Trophoblast cell (in vitro differentiated cells and primary cell): ENCODE data around the gene ATG9A.
A peak's percentile ranks its signal among the peaks of the same experiment; 100 is the strongest.

ENCODE experiments used
- DNase-seq, 2 donors: peaks; one replicate each; pipeline ENCODE4 v3.0.0-alpha.2; 2016
- H2AFZ ChIP-seq: 2 replicates; pipeline ENCODE4 v1.6.1; 2013; ENCODE audit warnings: low read length, moderate library complexity, mild to moderate bottlenecking; ENCODE audit not compliant: insufficient read depth, poor library complexity
- H2AK5ac ChIP-seq: 2 replicates; pipeline ENCODE4 v1.6.1; 2013; ENCODE audit warnings: mild to moderate bottlenecking, low read length
- H2BK120ac ChIP-seq: 2 replicates; pipeline ENCODE4 v1.6.1; 2013; ENCODE audit warnings: low read length, mild to moderate bottlenecking, moderate library complexity; ENCODE audit not compliant: insufficient read depth, poor library complexity
- H2BK12ac ChIP-seq: 2 replicates; pipeline ENCODE4 v1.6.1; 2013; ENCODE audit warnings: mild to moderate bottlenecking, low read length, moderate library complexity
- H2BK5ac ChIP-seq: 2 replicates; pipeline ENCODE4 v1.6.1; 2013; ENCODE audit warnings: low read length, low read depth, moderate library complexity, mild to moderate bottlenecking; ENCODE audit not compliant: poor library complexity
- H3K14ac ChIP-seq: 2 replicates; pipeline ENCODE4 v1.6.1; 2013; ENCODE audit warnings: mild to moderate bottlenecking, low read length
- H3K18ac ChIP-seq: 2 replicates; pipeline ENCODE4 v1.6.1; 2013; ENCODE audit warnings: mild to moderate bottlenecking, low read length
- H3K23ac ChIP-seq: 2 replicates; pipeline ENCODE4 v1.6.1; 2013; ENCODE audit warnings: low read length
- H3K27ac ChIP-seq: 2 replicates; pipeline ENCODE4 v1.5.1; 2013; ENCODE audit warnings: low read depth, mild to moderate bottlenecking, inconsistent platforms, low read length, moderate library complexity
- H3K27me3 ChIP-seq: 2 replicates; pipeline ENCODE4 v1.6.1; 2013; ENCODE audit warnings: inconsistent platforms, mild to moderate bottlenecking, low read length, moderate library complexity; ENCODE audit not compliant: insufficient read depth
- H3K36me3 ChIP-seq, 2 experiments: 1 replicate in 1 of 2; 2 replicates in 1 of 2; pipeline ENCODE4 v1.6.1; 2013; ENCODE audit warnings: low read length in 2 of 2, mild to moderate bottlenecking in 2 of 2, moderate library complexity in 1 of 2; ENCODE audit not compliant: insufficient read depth in 2 of 2, control insufficient read depth in 1 of 2
- H3K4ac ChIP-seq: 2 replicates; pipeline ENCODE4 v1.6.1; 2013; ENCODE audit warnings: low read depth, mild to moderate bottlenecking, low read length, moderate library complexity
- H3K4me1 ChIP-seq, 2 experiments: 1 replicate in 1 of 2; 2 replicates in 1 of 2; pipeline ENCODE4 v1.6.1; 2013; ENCODE audit warnings: low read length in 2 of 2, mild to moderate bottlenecking in 2 of 2, moderate library complexity in 1 of 2; ENCODE audit not compliant: insufficient read depth in 2 of 2, control insufficient read depth in 1 of 2
- H3K4me2 ChIP-seq: 2 replicates; pipeline ENCODE4 v1.6.1; 2013; ENCODE audit warnings: inconsistent platforms, mild to moderate bottlenecking, low read length, moderate library complexity
- H3K4me3 ChIP-seq: 2 replicates; pipeline ENCODE4 v1.5.1; 2013; ENCODE audit warnings: mild to moderate bottlenecking, low read depth, low read length, inconsistent platforms
- H3K79me1 ChIP-seq: one replicate; pipeline ENCODE4 v1.6.1; 2013; ENCODE audit warnings: low read length
- H3K79me2 ChIP-seq: 2 replicates; pipeline ENCODE4 v1.6.1; 2013; ENCODE audit warnings: low read length, mild to moderate bottlenecking; ENCODE audit not compliant: control insufficient read depth, insufficient read depth, poor library complexity
- H3K9ac ChIP-seq: 2 replicates; pipeline ENCODE4 v1.6.1; 2013; ENCODE audit warnings: mild to moderate bottlenecking, low read length
- H3K9me3 ChIP-seq: 2 replicates; pipeline ENCODE4 v1.6.1; 2013; ENCODE audit warnings: low read depth, mild to moderate bottlenecking, control low read depth, inconsistent platforms, low read length; ENCODE audit not compliant: insufficient read depth
- H4K12ac ChIP-seq: 2 replicates; pipeline ENCODE4 v1.6.1; 2013; ENCODE audit warnings: low read depth, mild to moderate bottlenecking, low read length, moderate library complexity
- H4K8ac ChIP-seq: 2 replicates; pipeline ENCODE4 v1.6.1; 2013; ENCODE audit warnings: low read depth, mild to moderate bottlenecking, low read length, moderate library complexity
- H4K91ac ChIP-seq: one replicate; pipeline ENCODE4 v1.6.1; 2013; ENCODE audit warnings: low read depth, mild to moderate bottlenecking, low read length, moderate library complexity
- WGBS: extraction: QIAGEN DNeasy Blood & Tissue Kit; methylation state at CpG from one replicate; pipeline ENCODE4 v1.1.7; 2013; ENCODE audit warnings: missing lambda C conversion rate; ENCODE audit not compliant: insufficient read length, insufficient coverage; ENCODE audit errors: extremely low coverage; 5-methylcytosine and 5-hydroxymethylcytosine counted together

Gene ATG9A

DNA sequence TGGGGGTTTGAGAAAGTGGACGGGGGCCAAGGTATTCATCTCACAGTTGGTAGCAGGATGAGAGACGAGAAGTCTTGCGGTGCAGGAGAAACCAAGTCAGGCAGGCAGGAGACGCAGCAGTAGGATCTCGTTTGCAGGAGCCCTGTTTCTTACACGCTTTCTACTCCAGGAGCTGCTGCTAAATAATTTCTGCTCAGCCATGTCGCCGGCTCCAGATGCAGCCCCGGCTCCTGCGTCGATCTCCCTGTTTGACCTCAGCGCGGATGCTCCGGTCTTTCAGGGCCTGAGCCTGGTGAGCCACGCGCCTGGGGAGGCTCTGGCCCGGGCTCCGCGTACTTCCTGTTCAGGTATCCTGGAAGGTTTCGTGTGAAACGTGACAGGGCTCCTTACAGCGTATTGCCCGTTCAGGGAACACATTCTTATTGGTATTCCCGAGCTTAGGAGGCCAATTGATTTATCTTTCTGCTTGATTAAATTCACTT is 664 bp upstream of the ATG9A start:
- H4K8ac ChIP-seq: peak overlapping the region; percentile 59
- H2AK5ac ChIP-seq: peak overlapping the region; percentile 50
- peaks cover 2% of the 10 kb centered on the region for H3K9me3 ChIP-seq
- H3K79me2 ChIP-seq: peaks cover 11% of the 10 kb centered on the region
- peak overlapping the region; percentile 7 for H3K4ac ChIP-seq
- no peaks in the 10 kb centered on the region for H3K27me3 ChIP-seq
- peak overlapping the region; percentile 86 for H3K9ac ChIP-seq
- peaks cover 5 to 12% of the 10 kb centered on the region in 2 experiments for H3K4me1 ChIP-seq
- peak overlapping the region; percentile 82 for H3K4me2 ChIP-seq
- no peak overlapping the region for H3K23ac ChIP-seq
- H4K91ac ChIP-seq: peak overlapping the region; percentile 8
- H3K27ac ChIP-seq: peak overlapping the region; percentile 77
- H2BK120ac ChIP-seq: peak overlapping the region; percentile 17
- H2BK12ac ChIP-seq: peak overlapping the region; percentile 14
- peak overlapping the region; percentile 4 for H2AFZ ChIP-seq
- no CpG with 5 or more reads among the region's 24 CpGs for WGBS
- H4K12ac ChIP-seq: peak overlapping the region; percentile 9
- peak overlapping the region; percentile 41 for H2BK5ac ChIP-seq
- H3K14ac ChIP-seq: peak overlapping the region; percentile 77
- peak overlapping the region; percentile 54 for H3K18ac ChIP-seq
- peaks cover 29 to 42% of the 10 kb centered on the region in 2 experiments for H3K36me3 ChIP-seq
- H3K4me3 ChIP-seq: peak overlapping the region; percentile 77
- DNase-seq: peak; percentile 51 to 73
- H3K79me1 ChIP-seq: peaks cover 9% of the 10 kb centered on the region

DNA sequence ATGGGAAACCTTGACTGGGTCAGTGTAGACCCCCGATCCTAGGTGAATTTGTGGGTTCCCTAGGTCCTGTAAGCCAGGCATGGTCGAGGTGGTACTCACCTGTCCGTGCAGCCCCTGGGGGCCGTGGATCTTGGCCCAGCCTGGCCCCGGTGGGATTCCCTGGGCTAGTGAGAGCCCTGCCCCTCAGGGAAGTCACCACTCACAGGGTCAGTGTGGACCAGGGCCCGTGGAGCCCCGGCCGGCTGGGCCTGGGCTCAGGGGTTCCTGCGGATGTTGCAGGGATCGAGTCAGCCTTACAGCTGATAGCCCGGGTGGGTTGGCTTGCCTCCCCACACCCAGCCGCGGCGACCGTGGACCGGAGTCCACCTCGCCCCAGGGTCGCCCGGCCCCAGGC is 528 bp downstream of the ATG9A start:
- Histone ChIP-seq H3K9ac (peak overlapping the region; percentile 89), H3K4ac (peak overlapping the region; percentile 95), H2BK5ac (peak overlapping the region; percentile 79), H3K79me2 (peaks cover 11% of the 10 kb centered on the region), H4K8ac (peak overlapping the region; percentile 94), H2AFZ (peak overlapping the region; percentile 19), H3K79me1 (peaks cover 9% of the 10 kb centered on the region), H4K91ac (peak overlapping the region; percentile 88), H3K27ac (peak overlapping the region; percentile 90), H3K4me1 (peaks cover 5 to 12% of the 10 kb centered on the region in 2 experiments), H3K36me3 (peaks cover 36 to 42% of the 10 kb centered on the region in 2 experiments), H2BK120ac (peak overlapping the region; percentile 79), H3K23ac (no peak overlapping the region), H4K12ac (peak overlapping the region; percentile 90), H3K4me3 (peak overlapping the region; percentile 83), H3K18ac (peak overlapping the region; percentile 90), H3K4me2 (peak overlapping the region; percentile 82), H2BK12ac (peak overlapping the region; percentile 59), H3K14ac (peak overlapping the region; percentile 88), H3K27me3 (no peaks in the 10 kb centered on the region), H2AK5ac (peak overlapping the region; percentile 65), H3K9me3 (peaks cover 2% of the 10 kb centered on the region)
- no peak for DNase-seq
- WGBS: no CpG with 5 or more reads among the region's 19 CpGs

DNA sequence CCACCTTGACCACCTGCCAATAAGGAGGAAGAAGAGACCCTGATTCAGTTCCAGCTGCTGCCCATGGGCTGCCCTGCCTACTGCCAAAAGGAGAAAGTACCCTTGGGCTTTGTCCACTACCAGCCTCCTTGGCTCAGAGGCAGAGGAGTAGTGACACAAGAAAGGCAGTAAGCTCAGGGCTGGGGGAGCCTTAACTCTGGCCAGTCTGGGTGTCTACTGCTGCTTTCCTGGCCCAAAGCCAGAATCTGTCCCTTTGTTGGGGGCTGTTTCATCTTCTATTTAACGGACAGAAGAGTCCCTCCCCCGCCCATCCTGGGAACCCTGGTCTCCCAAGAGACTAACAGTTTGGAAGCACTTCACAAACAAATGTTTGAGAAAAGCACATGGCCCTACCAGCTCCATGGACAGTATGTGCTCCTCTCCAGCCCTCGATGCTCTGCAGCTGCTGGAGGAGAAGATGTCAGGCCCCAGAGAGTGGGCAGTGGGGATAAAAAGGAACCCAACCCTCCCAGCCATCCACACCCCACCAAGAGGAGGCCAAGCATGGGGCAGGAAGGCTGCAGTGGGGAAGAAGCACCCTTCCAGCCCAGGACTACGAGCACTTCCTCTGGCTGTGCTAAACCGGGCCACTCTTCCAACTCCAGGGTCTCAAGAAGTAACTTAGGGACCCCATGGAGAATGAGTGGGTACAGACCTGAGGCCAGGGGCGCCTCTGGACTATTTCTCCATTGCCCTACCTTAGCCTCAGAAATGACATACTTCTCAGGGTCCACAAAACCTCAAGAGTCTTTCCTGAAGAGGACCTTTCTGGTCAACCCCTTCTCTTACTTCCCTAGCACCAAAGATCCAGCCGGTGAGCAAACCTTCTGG is 1.2 kb downstream of the ATG9A start:
- Histone ChIP-seq H4K8ac (peak overlapping the region; percentile 94), H3K4me2 (peak overlapping the region; percentile 82), H2BK12ac (no peak overlapping the region), H3K9me3 (no peaks in the 10 kb centered on the region), H3K4ac (peak overlapping the region; percentile 95), H3K36me3 (peaks cover 38 to 42% of the 10 kb centered on the region in 2 experiments), H3K4me1 (peaks cover 5 to 12% of the 10 kb centered on the region in 2 experiments), H3K18ac (peak overlapping the region; percentile 90), H3K79me2 (peaks cover 11% of the 10 kb centered on the region), H3K9ac (no peak overlapping the region), H2BK5ac (no peak overlapping the region), H2AFZ (peak overlapping the region; percentile 19), H4K12ac (peak overlapping the region; percentile 90), H3K79me1 (peaks cover 9% of the 10 kb centered on the region), H3K27ac (no peak overlapping the region), H3K4me3 (peak overlapping the region; percentile 83), H2AK5ac (peak overlapping the region; percentile 65), H3K23ac (no peak overlapping the region), H3K14ac (peak overlapping the region; percentile 88), H4K91ac (peak overlapping the region; percentile 88), H3K27me3 (no peaks in the 10 kb centered on the region), H2BK120ac (peak overlapping the region; percentile 79)
- no CpG with 5 or more reads among the region's 7 CpGs for WGBS
- no peak for DNase-seq

DNA sequence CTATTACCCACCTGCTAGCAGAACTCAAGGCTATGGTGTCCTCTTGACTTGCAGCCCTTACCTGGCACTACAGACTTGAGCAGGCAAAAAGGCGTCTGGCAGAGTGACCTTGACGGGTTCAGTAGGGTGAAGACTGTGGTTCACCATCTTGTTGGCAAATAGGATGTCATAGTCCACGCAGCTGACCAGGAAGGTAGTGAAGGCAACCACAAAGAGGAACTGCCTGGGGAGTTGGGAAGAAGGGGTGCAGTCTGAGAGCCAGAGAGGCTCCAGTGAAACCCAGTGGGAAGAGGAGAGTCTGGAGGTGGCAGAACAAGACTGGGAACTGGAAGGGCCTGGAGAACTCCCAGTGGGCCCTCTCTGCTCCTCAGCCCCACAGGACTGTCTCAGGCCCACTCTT is 4.1 kb downstream of the ATG9A start:
- no peak overlapping the region for H3K14ac ChIP-seq
- peaks cover 53 to 56% of the 10 kb centered on the region in 2 experiments for H3K36me3 ChIP-seq
- H3K27me3 ChIP-seq: no peaks in the 10 kb centered on the region
- no peak overlapping the region for H2AFZ ChIP-seq
- H3K23ac ChIP-seq: no peak overlapping the region
- H4K8ac ChIP-seq: no peak overlapping the region
- no peak overlapping the region for H3K27ac ChIP-seq
- H3K9ac ChIP-seq: no peak overlapping the region
- peaks cover 9% of the 10 kb centered on the region for H3K79me1 ChIP-seq
- peaks cover 11% of the 10 kb centered on the region for H3K79me2 ChIP-seq
- no peak overlapping the region for H2BK12ac ChIP-seq
- no peak overlapping the region for H4K12ac ChIP-seq
- DNase-seq: no peak
- H2BK5ac ChIP-seq: no peak overlapping the region
- no CpG with 5 or more reads among the region's 3 CpGs for WGBS
- H2BK120ac ChIP-seq: no peak overlapping the region
- H2AK5ac ChIP-seq: no peak overlapping the region
- no peak overlapping the region for H3K18ac ChIP-seq
- H4K91ac ChIP-seq: no peak overlapping the region
- peaks cover 5 to 12% of the 10 kb centered on the region in 2 experiments for H3K4me1 ChIP-seq
- H3K4me3 ChIP-seq: no peak overlapping the region
- no peak overlapping the region for H3K4me2 ChIP-seq
- H3K9me3 ChIP-seq: no peaks in the 10 kb centered on the region
- no peak overlapping the region for H3K4ac ChIP-seq
